WTC11 (cell line): Measurements from ENCODE around the gene FAM20A.

ENCODE experiments used
- ELF4 ChIP-seq: sonication (generic); formaldehyde crosslinking; IDR thresholded peaks from 2 replicates; pipeline ENCODE4 v1.8.1; 2022; ENCODE audit warnings: low read depth, mild to moderate bottlenecking, moderate library complexity, missing genetic modification reagents
- ESRRA ChIP-seq: sonication (generic); formaldehyde crosslinking; IDR thresholded peaks from 2 replicates; pipeline ENCODE4 v1.8.1; 2022; ENCODE audit warnings: mild to moderate bottlenecking, missing genetic modification reagents, borderline replicate concordance
- FOXJ3 ChIP-seq: sonication (generic); formaldehyde crosslinking; IDR thresholded peaks from 2 replicates; pipeline ENCODE4 v1.9.0; 2021; ENCODE audit warnings: missing genetic modification reagents, mild to moderate bottlenecking, borderline replicate concordance
- NFE2L1 ChIP-seq: sonication (generic); formaldehyde crosslinking; IDR thresholded peaks from 2 replicates; pipeline ENCODE4 v1.8.1; 2023; ENCODE audit warnings: missing genetic modification reagents
- SP1 ChIP-seq: sonication (generic); formaldehyde crosslinking; conservative IDR thresholded peaks from 2 replicates; pipeline ENCODE4 v1.8.1; 2022; ENCODE audit warnings: missing genetic modification reagents
- TP53 ChIP-seq: sonication (generic); formaldehyde crosslinking; IDR thresholded peaks from 2 replicates; pipeline ENCODE4 v1.8.1; 2023; ENCODE audit warnings: mild to moderate bottlenecking, missing genetic modification reagents
- ZNF317 ChIP-seq: sonication (generic); formaldehyde crosslinking; IDR thresholded peaks from 2 replicates; pipeline ENCODE4 v1.8.1; 2023; ENCODE audit warnings: low read depth, mild to moderate bottlenecking, moderate library complexity, missing genetic modification reagents, borderline replicate concordance
- TF ChIP-seq, protein P1 (sequence below): sonication (generic); formaldehyde crosslinking; IDR thresholded peaks from 2 replicates; pipeline ENCODE4 v1.8.1; 2023; ENCODE audit warnings: mild to moderate bottlenecking, missing genetic modification reagents, moderate library complexity
- TF ChIP-seq, protein P2 (sequence below): sonication (generic); formaldehyde crosslinking; IDR thresholded peaks from 2 replicates; pipeline ENCODE4 v1.8.0; 2022; ENCODE audit warnings: mild to moderate bottlenecking, missing genetic modification reagents
- TF ChIP-seq, protein P3 (sequence below): fragments of 200-600 bp; IDR thresholded peaks from 2 replicates; pipeline ENCODE4 v1.8.0; 2022; ENCODE audit warnings: antibody characterized with exemption
- TF ChIP-seq, protein P4 (sequence below): sonication (generic); formaldehyde crosslinking; IDR thresholded peaks from 2 replicates; pipeline ENCODE4 v1.8.1; 2023; ENCODE audit warnings: mild to moderate bottlenecking, missing genetic modification reagents
- TF ChIP-seq, protein P5 (sequence below): sonication (generic); formaldehyde crosslinking; IDR thresholded peaks from 2 replicates; pipeline ENCODE4 v1.8.0; 2022; ENCODE audit warnings: mild to moderate bottlenecking, missing genetic modification reagents

DNA sequence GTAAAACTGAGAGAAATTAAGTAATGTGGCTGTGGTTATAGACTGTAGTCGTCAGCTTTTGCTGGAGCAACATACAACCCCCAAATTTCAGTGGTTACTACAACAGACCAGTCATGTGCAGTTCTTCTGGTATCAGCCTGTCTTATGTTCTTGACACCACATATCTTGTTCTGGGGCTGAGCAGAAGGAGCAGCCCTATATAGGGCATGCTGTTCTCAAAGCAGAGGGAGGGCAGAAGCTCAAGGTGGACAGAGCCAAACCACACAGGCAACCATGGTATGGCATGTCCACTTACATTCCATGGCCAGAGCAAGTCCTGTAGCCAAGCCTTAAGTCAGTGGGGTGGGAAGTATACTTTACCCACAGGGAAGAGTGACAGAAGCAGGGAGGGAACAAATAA is 81.3 kb downstream of the FAM20A start:
- TF ChIP-seq SP1 (CRISPR knock-in tag) (no peak), ELF4 (no peak), FOXJ3 (CRISPR knock-in tag) (no peak), ZNF317 (CRISPR knock-in tag) (no peak), ESRRA (CRISPR knock-in tag) (no peak), TP53 (CRISPR knock-in tag) (no peak), NFE2L1 (CRISPR knock-in tag) (no peak)
- TF ChIP-seq, protein P1, sequence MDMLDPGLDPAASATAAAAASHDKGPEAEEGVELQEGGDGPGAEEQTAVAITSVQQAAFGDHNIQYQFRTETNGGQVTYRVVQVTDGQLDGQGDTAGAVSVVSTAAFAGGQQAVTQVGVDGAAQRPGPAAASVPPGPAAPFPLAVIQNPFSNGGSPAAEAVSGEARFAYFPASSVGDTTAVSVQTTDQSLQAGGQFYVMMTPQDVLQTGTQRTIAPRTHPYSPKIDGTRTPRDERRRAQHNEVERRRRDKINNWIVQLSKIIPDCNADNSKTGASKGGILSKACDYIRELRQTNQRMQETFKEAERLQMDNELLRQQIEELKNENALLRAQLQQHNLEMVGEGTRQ (CRISPR knock-in tag): no peak
- TF ChIP-seq, protein P2, sequence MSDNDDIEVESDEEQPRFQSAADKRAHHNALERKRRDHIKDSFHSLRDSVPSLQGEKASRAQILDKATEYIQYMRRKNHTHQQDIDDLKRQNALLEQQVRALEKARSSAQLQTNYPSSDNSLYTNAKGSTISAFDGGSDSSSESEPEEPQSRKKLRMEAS (CRISPR knock-in tag): no peak
- TF ChIP-seq, protein P3, sequence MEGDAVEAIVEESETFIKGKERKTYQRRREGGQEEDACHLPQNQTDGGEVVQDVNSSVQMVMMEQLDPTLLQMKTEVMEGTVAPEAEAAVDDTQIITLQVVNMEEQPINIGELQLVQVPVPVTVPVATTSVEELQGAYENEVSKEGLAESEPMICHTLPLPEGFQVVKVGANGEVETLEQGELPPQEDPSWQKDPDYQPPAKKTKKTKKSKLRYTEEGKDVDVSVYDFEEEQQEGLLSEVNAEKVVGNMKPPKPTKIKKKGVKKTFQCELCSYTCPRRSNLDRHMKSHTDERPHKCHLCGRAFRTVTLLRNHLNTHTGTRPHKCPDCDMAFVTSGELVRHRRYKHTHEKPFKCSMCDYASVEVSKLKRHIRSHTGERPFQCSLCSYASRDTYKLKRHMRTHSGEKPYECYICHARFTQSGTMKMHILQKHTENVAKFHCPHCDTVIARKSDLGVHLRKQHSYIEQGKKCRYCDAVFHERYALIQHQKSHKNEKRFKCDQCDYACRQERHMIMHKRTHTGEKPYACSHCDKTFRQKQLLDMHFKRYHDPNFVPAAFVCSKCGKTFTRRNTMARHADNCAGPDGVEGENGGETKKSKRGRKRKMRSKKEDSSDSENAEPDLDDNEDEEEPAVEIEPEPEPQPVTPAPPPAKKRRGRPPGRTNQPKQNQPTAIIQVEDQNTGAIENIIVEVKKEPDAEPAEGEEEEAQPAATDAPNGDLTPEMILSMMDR: no peak
- TF ChIP-seq, protein P4, sequence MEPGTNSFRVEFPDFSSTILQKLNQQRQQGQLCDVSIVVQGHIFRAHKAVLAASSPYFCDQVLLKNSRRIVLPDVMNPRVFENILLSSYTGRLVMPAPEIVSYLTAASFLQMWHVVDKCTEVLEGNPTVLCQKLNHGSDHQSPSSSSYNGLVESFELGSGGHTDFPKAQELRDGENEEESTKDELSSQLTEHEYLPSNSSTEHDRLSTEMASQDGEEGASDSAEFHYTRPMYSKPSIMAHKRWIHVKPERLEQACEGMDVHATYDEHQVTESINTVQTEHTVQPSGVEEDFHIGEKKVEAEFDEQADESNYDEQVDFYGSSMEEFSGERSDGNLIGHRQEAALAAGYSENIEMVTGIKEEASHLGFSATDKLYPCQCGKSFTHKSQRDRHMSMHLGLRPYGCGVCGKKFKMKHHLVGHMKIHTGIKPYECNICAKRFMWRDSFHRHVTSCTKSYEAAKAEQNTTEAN: no peak
- TF ChIP-seq, protein P5, sequence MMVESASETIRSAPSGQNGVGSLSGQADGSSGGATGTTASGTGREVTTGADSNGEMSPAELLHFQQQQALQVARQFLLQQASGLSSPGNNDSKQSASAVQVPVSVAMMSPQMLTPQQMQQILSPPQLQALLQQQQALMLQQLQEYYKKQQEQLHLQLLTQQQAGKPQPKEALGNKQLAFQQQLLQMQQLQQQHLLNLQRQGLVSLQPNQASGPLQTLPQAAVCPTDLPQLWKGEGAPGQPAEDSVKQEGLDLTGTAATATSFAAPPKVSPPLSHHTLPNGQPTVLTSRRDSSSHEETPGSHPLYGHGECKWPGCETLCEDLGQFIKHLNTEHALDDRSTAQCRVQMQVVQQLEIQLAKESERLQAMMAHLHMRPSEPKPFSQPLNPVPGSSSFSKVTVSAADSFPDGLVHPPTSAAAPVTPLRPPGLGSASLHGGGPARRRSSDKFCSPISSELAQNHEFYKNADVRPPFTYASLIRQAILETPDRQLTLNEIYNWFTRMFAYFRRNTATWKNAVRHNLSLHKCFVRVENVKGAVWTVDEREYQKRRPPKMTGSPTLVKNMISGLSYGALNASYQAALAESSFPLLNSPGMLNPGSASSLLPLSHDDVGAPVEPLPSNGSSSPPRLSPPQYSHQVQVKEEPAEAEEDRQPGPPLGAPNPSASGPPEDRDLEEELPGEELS (CRISPR knock-in tag): no peak
